ENCODE data around the gene PRKCE.
"Not testable (repeated sequence)": the region's sequence is repeated elsewhere in the genome, so short reads cannot be mapped to it uniquely, and the experiment has no call there.

GRCh38 chr2:45890371-45890646 lies 238.8 kb downstream of the PRKCE start:
- not testable (repeated sequence) for TF ChIP-seq SUZ12 (IDR thresholded peaks at IDR 0.05; ENCODE audit: extremely low read depth, insufficient read depth, insufficient read length); YY1 (IDR thresholded peaks at IDR 0.05; ENCODE audit: insufficient read depth, insufficient read length)

All from NT2/D1 (cell line).